Stimulated activated CD8-positive, alpha-beta memory T cell treated with anti-CD3 and anti-CD28 coated beads, Interleukin-12 subunit alpha, Interleukin-12 subunit beta, amount 100 ng/mL, for 4 hours (primary cell): ENCODE data around the gene C19orf12.

ENCODE experiments used
- DNase-seq: peaks from one replicate; pipeline ENCODE4 v3.0.0-alpha.2; 2020; ENCODE audit warnings: low read depth

C19orf12 gene

DNA sequence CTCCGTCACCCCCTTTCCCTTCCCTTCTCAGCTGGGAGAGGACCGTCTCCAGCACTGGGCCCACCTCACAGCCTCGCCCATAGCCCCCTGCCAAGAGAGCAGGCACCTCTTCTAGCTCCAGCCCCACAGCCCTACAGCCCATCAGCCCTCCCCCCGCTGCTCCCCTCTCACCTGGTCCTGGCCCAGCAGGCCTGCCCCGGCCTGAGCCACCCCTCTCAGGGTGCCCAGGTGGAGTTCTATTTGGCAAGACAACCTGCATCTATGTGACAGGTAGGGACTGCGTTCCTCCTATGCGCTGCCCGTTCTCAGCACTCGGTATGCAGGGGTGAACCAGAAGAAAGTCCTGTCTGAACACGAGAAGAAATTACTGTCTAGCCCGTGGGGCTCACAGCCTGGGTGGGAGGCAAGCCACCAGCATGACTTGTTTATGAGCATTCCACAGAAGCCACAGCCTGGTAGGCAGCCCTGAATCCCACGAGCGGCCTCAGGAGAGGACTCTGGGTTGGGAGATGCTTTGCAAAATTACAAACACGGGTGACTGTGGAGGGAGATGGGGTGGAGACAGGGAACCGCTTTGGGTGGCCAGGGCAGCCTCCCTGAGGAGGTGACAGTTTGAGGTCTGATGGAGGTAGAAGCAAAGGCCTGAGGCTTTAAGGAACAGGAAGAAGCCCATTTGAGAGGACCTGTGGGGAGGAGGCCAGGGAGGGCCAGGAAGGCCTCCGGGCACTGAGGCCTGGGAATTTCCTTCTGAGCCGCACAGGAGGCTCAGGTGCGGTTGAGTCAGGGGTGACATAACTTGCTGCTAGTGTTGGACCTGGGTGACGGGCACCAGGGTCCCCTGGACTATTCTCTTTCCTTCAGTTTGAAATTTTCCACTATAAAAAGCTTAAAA lies 51.0 kb downstream of the C19orf12 start:
- DNase-seq = no peak

- DNase-seq = no peak
Measured at GRCh38 chr19:29662604-29663404, 52.3 kb downstream of the C19orf12 start.

- DNase-seq = no peak
Measured at GRCh38 chr19:29662278-29662603, 52.8 kb downstream of the C19orf12 start.

GRCh38 chr19:29660835-29661234 lies 54.2 kb downstream of the C19orf12 start:
- DNase-seq = no peak

DNA sequence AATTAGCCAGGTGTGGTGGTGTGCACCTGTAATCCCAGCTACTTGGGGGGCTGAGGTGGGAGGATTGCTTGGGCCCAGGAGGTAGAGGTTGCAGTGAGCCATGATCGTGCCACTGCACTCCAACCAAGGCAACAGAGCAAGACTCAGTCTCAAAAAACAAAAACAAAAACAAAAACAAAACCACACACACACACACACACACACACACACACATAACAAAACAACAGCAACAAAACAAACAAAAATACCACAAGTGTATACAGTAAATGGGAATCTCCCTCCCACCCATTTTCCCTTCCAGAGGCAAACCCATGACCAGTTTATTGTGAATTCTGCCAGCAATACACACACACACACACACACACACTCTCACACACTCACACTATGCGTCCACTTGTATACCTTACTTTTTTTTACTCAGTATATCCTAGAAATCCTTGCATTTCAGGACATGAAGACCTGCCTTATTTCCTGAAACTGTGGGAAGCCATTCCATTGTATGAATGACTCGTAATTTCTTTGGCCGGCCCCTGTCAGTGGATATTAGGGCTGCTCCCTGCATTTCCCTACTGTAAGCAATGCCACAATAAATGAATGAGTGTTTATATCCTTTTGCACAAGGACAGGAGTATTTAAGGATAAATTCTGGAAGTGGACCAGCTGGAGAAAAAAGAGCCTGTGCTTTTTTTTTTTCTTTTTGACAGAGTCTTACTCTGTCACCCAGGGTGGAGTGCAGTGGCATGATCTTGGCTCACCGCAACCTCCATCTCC lies 56.7 kb downstream of the C19orf12 start:
- no peak for DNase-seq

- no peak for DNase-seq
Measured at GRCh38 chr19:29655648-29656335, 59.3 kb downstream of the C19orf12 start.

DNA sequence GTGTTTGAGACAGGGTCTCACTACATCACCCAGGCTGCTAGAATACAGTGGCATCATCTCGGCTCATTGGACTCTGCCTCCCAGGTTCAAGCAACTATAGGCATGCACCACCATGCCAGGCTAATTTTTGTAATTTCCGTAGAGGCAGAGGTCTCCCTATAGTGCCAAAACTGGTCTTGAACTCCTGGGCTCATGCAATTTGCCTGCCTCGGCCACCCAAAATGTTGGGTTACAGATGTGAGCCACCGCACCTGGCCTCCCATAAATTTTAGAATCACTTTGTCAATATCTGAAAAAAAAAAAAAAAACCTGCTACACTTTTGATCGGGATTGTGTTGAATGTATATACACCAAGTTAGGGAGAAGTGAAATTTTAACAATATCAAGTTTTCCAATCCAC lies 61.7 kb downstream of the C19orf12 start:
- DNase-seq = no peak

- no peak for DNase-seq
Measured at GRCh38 chr19:29651622-29652394, 63.3 kb downstream of the C19orf12 start.

- DNase-seq = no peak
Measured at GRCh38 chr19:29650772-29651387, 64.2 kb downstream of the C19orf12 start.
